Measurements from ENCODE around the gene ENC1.
"Not testable (repeated sequence)": the region's sequence is repeated elsewhere in the genome, so short reads cannot be mapped to it uniquely, and the experiment has no call there.

Gene ENC1

GRCh38 chr5:74640450-74640953, at the start of gene ENC1:
Gene ENC1 (minus strand): TSS chr5:74640728. CDS start chr5:74636485, 4,243 bp downstream.
- H3K4me3 ChIP-seq (ENCODE audit: low read length), result peak within 1 kb of the TSS; percentile 77
- TF ChIP-seq CTCF (IDR thresholded peaks at IDR 0.05; ENCODE audit: insufficient read depth, low read depth, low read length, missing control alignments), result peak; percentile 32
- peak; percentile 93 for DNase-seq (ENCODE audit: low read depth)

GRCh38 chr5:74686962-74687751, 46.6 kb upstream of the ENC1 start:
- no peak overlapping the region for H3K4me3 ChIP-seq (ENCODE audit: low read length)
- no peak for DNase-seq (ENCODE audit: low read depth)
- TF ChIP-seq CTCF (IDR thresholded peaks at IDR 0.05; ENCODE audit: insufficient read depth, low read depth, low read length, missing control alignments), result no peak

GRCh38 chr5:74685979-74686631, 45.6 kb upstream of the ENC1 start:
- peak overlapping the region; percentile 81 for H3K4me3 ChIP-seq (ENCODE audit: low read length)
- no peak for TF ChIP-seq CTCF (IDR thresholded peaks at IDR 0.05; ENCODE audit: insufficient read depth, low read depth, low read length, missing control alignments)
- no peak for DNase-seq (ENCODE audit: low read depth)

- TF ChIP-seq CTCF (IDR thresholded peaks at IDR 0.05; ENCODE audit: insufficient read depth, low read depth, low read length, missing control alignments), result no peak
- peak within 1 kb of the TSS; percentile 81 for H3K4me3 ChIP-seq (ENCODE audit: low read length)
- peak; percentile 90 for DNase-seq (ENCODE audit: low read depth)
Measured at GRCh38 chr5:74684900-74685851, 44.6 kb upstream of the ENC1 start, which contains the start of gene HEXB. Gene HEXB (plus strand): TSS chr5:74685233. CDS start chr5:74685261, 28 bp downstream.

- DNase-seq (ENCODE audit: low read depth), result no peak
- TF ChIP-seq CTCF (IDR thresholded peaks at IDR 0.05; ENCODE audit: insufficient read depth, low read depth, low read length, missing control alignments), result no peak
Measured at GRCh38 chr5:74679966-74680365, 39.4 kb upstream of the ENC1 start.

GRCh38 chr5:74679300-74679699, 38.8 kb upstream of the ENC1 start:
- not testable (repeated sequence) for DNase-seq (ENCODE audit: low read depth); H3K4me3 ChIP-seq (ENCODE audit: low read length)

More at GRCh38 chr5:74679966-74680365, 39.4 kb upstream of the ENC1 start:
- no peak overlapping the region for H3K4me3 ChIP-seq (ENCODE audit: low read length)

GRCh38 chr5:74678123-74678522, 37.6 kb upstream of the ENC1 start:
- DNase-seq (ENCODE audit: low read depth), result not testable (repeated sequence)

GRCh38 chr5:74676466-74676865, 35.9 kb upstream of the ENC1 start:
- DNase-seq (ENCODE audit: low read depth); H3K4me3 ChIP-seq (ENCODE audit: low read length): not testable (repeated sequence)

More at GRCh38 chr5:74678123-74678522, 37.6 kb upstream of the ENC1 start:
- not testable (repeated sequence) for H3K4me3 ChIP-seq (ENCODE audit: low read length)
